IMR-90 (cell line): Measurements from ENCODE around the gene VPS33A.

Source experiments
- BHLHE40 ChIP-seq: fragments of 150-350 bp; IDR thresholded peaks from 2 replicates; pipeline ENCODE4 v1.6.1; 2016; ENCODE audit warnings: mild to moderate bottlenecking, low read depth, low read length
- CEBPB ChIP-seq: IDR thresholded peaks from 2 replicates; pipeline ENCODE4 v1.6.1; 2012; ENCODE audit warnings: low read depth, low read length, improper control_type of control experiment
- CHD1 ChIP-seq: IDR thresholded peaks from 2 replicates; pipeline ENCODE4 v1.6.1; 2012; ENCODE audit warnings: low read depth, low read length, improper control_type of control experiment
- NFE2L2 ChIP-seq: fragments of 150-350 bp; IDR thresholded peaks from 2 replicates; pipeline ENCODE4 v1.6.1; 2016; ENCODE audit warnings: low read depth, mild to moderate bottlenecking, low read length
- POLR2A ChIP-seq: IDR thresholded peaks from 2 replicates; pipeline ENCODE4 v1.6.1; 2012; ENCODE audit warnings: mild to moderate bottlenecking, low read depth, low read length
- RCOR1 ChIP-seq: IDR thresholded peaks from 2 replicates; pipeline ENCODE4 v1.6.1; 2012; ENCODE audit warnings: mild to moderate bottlenecking, low read length, improper control_type of control experiment; ENCODE audit not compliant: insufficient replicate concordance
- RFX5 ChIP-seq: IDR thresholded peaks from 2 replicates; pipeline ENCODE4 v1.8.0; 2012; ENCODE audit warnings: low read depth, mild to moderate bottlenecking, low read length, moderate library complexity
- SMC3 ChIP-seq: fragments of 150-350 bp; IDR thresholded peaks from 2 replicates; pipeline ENCODE4 v1.6.1; 2016; ENCODE audit warnings: low read depth, mild to moderate bottlenecking, antibody characterized with exemption, low read length, moderate library complexity
- USF2 ChIP-seq: fragments of 150-350 bp; IDR thresholded peaks from 2 replicates; pipeline ENCODE4 v1.6.1; 2017; ENCODE audit warnings: mild to moderate bottlenecking, antibody characterized with exemption, low read length, low read depth
- TF ChIP-seq, protein P1 (sequence below): conservative IDR thresholded peaks from 2 replicates; pipeline ENCODE4 v1.5.1; 2012; ENCODE audit warnings: mild to moderate bottlenecking, low read depth, low read length, improper control_type of control experiment

DNA sequence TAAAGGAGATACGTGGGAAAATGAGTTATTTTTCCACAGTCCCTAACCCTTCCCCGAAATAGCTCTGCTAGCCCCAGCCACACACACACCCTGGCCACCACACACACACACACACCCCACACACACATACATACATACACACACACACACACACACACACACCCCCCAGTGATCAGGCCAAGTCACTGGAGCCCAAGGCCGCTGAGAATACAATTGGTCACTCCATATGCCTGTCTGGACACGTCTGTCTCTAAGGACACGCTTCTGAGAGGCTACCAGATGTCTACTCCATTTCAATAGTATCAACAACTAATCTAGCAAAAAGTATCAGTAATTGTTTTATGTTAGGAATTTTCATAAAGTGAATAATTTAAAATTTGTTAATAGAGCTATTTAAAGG is 27.4 kb downstream of the VPS33A start:
- TF ChIP-seq RFX5 (no peak), NFE2L2 (no peak), POLR2A (no peak), CEBPB (no peak), BHLHE40 (no peak), CHD1 (no peak), SMC3 (no peak), RCOR1 (no peak), USF2 (no peak)
- TF ChIP-seq, protein P1, sequence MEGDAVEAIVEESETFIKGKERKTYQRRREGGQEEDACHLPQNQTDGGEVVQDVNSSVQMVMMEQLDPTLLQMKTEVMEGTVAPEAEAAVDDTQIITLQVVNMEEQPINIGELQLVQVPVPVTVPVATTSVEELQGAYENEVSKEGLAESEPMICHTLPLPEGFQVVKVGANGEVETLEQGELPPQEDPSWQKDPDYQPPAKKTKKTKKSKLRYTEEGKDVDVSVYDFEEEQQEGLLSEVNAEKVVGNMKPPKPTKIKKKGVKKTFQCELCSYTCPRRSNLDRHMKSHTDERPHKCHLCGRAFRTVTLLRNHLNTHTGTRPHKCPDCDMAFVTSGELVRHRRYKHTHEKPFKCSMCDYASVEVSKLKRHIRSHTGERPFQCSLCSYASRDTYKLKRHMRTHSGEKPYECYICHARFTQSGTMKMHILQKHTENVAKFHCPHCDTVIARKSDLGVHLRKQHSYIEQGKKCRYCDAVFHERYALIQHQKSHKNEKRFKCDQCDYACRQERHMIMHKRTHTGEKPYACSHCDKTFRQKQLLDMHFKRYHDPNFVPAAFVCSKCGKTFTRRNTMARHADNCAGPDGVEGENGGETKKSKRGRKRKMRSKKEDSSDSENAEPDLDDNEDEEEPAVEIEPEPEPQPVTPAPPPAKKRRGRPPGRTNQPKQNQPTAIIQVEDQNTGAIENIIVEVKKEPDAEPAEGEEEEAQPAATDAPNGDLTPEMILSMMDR = no peak
